Effector CD8-positive, alpha-beta T cell (primary cell): Measurements from ENCODE around the gene NFIL3.
A peak's percentile ranks its signal among the peaks of the same experiment; 100 is the strongest.
"Not testable (repeated sequence)": the region's sequence is repeated elsewhere in the genome, so short reads cannot be mapped to it uniquely, and the experiment has no call there.

Source experiments
- DNase-seq: peaks from one replicate; lab custom pipeline; 2025; lab: John Stamatoyannopoulos, UW

Gene NFIL3

GRCh38 chr9:91395553-91396471 lies 27.8 kb downstream of the NFIL3 start:
- no peak for DNase-seq

- DNase-seq = no peak
These were observed 28.5 kb downstream of the NFIL3 start for GRCh38 chr9:91395106-91395552.

- no peak for DNase-seq
These were observed 29.8 kb downstream of the NFIL3 start for GRCh38 chr9:91393826-91394225.

GRCh38 chr9:91392435-91392834 lies 31.2 kb downstream of the NFIL3 start:
- DNase-seq = no peak

GRCh38 chr9:91391818-91392217 lies 31.8 kb downstream of the NFIL3 start:
- no peak for DNase-seq

GRCh38 chr9:91391412-91391811 lies 32.2 kb downstream of the NFIL3 start:
- no peak for DNase-seq

- DNase-seq = not testable (repeated sequence)
These were observed 33.9 kb downstream of the NFIL3 start for GRCh38 chr9:91389686-91390085.

- DNase-seq = no peak
These were observed 36.9 kb downstream of the NFIL3 start for GRCh38 chr9:91386765-91387164.

- no peak for DNase-seq
These were observed 38.7 kb downstream of the NFIL3 start for GRCh38 chr9:91384954-91385353.

GRCh38 chr9:91383577-91383976 lies 40.1 kb downstream of the NFIL3 start:
- DNase-seq = no peak

GRCh38 chr9:91382298-91382697 lies 41.3 kb downstream of the NFIL3 start:
- DNase-seq = no peak

GRCh38 chr9:91379426-91379825 lies 44.2 kb downstream of the NFIL3 start:
- no peak for DNase-seq

GRCh38 chr9:91378695-91379127 lies 44.9 kb downstream of the NFIL3 start:
- no peak for DNase-seq

- DNase-seq = not testable (repeated sequence)
These were observed 45.6 kb downstream of the NFIL3 start for GRCh38 chr9:91378054-91378453.

GRCh38 chr9:91376239-91376638 lies 47.4 kb downstream of the NFIL3 start:
- no peak for DNase-seq

- DNase-seq = no peak
These were observed 48.7 kb downstream of the NFIL3 start for GRCh38 chr9:91374939-91375338.

- DNase-seq = no peak
These were observed 51.7 kb downstream of the NFIL3 start for GRCh38 chr9:91371894-91372293.

GRCh38 chr9:91370006-91370405 lies 53.6 kb downstream of the NFIL3 start:
- not testable (repeated sequence) for DNase-seq

GRCh38 chr9:91364702-91365101 lies 58.9 kb downstream of the NFIL3 start:
- no peak for DNase-seq

GRCh38 chr9:91364005-91364404 lies 59.6 kb downstream of the NFIL3 start:
- DNase-seq = no peak

GRCh38 chr9:91362051-91362611 lies 61.5 kb downstream of the NFIL3 start:
- DNase-seq = no peak

- peak; percentile 74 for DNase-seq
These were observed 62.2 kb downstream of the NFIL3 start, which contains the start of gene AUH for GRCh38 chr9:91361291-91362050. AUH (minus strand) TSS chr9:91361918; CDS start chr9:91361889, 29 bp downstream.
